Measurements from ENCODE around the gene TMEM43. TPM values are rescaled to one million over a fixed set of nuclear protein-coding genes. Genes with fewer than 3 reads are reported as not detected.

TMEM43 gene
- total RNA-seq, 1 donor from 2014 or later, result 166 TPM

DNA sequence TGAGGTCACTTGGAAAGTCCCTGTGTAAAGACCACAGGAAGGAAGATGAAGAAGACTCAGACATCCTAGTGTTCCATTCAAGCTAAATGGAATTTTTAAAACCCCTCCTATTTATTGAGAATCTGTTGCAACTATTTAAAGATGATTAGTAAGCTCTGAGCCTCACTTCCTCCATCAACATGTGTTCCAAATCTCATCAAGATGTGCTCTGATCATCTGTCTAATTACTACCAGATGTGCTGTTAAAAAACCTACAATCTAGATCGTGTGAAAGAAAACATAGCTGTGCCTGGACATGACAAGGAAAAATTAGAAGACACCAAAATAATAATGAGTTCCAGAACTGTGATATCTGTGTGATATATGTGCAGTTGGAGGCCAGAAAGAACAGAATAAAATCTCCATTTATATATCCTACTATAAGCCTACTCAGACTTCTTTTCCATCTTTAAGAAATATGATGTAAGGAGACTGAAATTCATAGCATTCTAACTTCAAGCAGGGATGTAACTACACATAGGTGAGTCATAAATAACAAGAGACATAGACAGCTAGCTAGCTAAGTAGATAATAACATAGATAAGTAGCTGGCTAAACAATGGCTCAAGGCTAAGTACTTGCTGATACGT, 45.8 kb downstream of the TMEM43 start:
- DNase-seq (ENCODE audit: low spot score in 2 of 2), result no peak
- Histone ChIP-seq H3K9me3 (no peaks in the 10 kb centered on the region), H3K36me3 (peaks cover 64 to 76% of the 10 kb centered on the region in 2 donors), H3K4me1 (peaks cover 0 to 3% of the 10 kb centered on the region in 2 donors), H3K4me3 (no peak overlapping the region), H3K27ac (no peak overlapping the region), H3K27me3 (no peaks in the 10 kb centered on the region)
- intact Hi-C loops (cut with DNase I), result no loop called here
- TF ChIP-seq CTCF (IDR thresholded peaks at IDR 0.05), result no peak

DNA sequence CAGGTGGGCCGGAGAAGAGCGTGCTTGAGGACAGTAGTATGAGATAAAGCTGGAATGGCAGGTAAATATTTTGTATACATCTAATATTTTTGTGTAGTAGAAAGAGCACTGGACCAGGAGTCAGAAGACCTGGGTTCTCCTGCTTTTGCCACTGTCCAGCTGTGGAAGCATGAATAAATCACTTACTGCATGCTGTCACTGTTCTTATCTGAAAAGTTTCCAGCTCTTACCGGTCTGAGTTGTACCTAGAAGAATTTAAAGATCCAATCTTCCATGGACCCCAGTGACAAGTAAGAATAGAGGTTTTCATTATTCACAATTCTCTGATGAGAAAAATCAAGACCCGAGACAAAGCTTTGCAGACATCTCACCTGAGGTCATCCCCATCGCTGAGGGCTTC, 47.6 kb downstream of the TMEM43 start:
- H3K4me3 ChIP-seq, result no peak overlapping the region
- TF ChIP-seq CTCF (IDR thresholded peaks at IDR 0.05), result no peak
- intact Hi-C loops (cut with DNase I), result no loop called here
- no peak for DNase-seq (ENCODE audit: low spot score in 2 of 2)
- peaks cover 0 to 19% of the 10 kb centered on the region in 2 donors for H3K4me1 ChIP-seq
- H3K36me3 ChIP-seq, result peaks cover 46 to 57% of the 10 kb centered on the region in 2 donors
- no peak overlapping the region for H3K27ac ChIP-seq
- H3K9me3 ChIP-seq, result no peaks in the 10 kb centered on the region
- H3K27me3 ChIP-seq, result no peaks in the 10 kb centered on the region

DNA sequence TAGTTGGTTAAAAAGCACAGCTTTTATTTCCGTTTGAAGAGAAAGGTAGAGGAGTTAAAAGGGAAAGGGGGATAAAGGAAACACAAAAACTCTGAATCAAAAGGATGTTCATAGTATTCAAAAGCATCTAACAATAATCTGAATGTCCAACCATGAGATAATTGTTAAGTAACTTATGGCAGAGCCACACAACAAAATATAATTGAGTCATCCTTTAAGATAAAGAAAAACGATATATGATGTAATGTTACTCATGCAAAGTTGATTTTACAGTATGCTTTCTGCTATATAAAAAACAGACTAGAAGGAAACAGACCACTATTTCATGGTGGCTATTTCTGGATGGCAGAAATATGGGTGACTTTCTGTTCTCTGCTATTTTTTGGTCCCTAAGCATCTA, 49.6 kb downstream of the TMEM43 start:
- H3K27ac ChIP-seq, result no peak overlapping the region
- H3K36me3 ChIP-seq, result peaks cover 30 to 37% of the 10 kb centered on the region in 2 donors
- intact Hi-C loops (cut with DNase I), result no loop called here
- H3K4me1 ChIP-seq, result peaks cover 0 to 27% of the 10 kb centered on the region in 2 donors
- H3K4me3 ChIP-seq, result no peak overlapping the region
- H3K9me3 ChIP-seq, result no peaks in the 10 kb centered on the region
- no peak for TF ChIP-seq CTCF (IDR thresholded peaks at IDR 0.05)
- no peak for DNase-seq (ENCODE audit: low spot score in 2 of 2)
- H3K27me3 ChIP-seq, result no peaks in the 10 kb centered on the region

DNA sequence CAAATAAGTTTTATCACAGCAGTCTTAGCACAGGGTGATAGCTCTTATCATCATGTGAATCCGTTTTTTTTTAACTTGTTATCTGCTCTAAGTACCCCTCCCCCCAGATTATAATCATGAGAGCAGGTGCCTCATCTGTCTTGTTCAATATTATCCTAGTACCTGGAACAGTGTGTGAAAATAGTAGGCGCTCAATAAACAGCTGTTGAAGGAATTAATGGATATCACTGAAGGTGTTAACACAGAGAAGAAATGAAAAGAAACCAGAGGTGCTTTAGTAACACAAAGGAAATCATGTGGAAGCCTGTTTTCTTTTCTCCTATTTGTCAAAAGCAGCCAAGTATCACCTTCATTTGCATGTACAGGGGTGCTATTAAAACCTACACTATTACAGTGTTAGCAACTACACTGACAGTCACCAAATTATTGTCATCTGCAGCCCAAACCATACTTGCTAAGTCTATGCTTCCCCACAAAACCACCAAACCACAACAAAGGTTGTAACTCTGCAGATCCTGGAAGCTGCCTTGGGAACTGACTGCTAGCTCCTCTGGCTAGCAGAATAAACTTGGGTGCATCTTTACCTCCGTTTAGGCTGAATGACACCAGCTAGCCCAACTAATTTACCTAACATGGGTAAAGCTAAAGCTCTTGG, 50.7 kb downstream of the TMEM43 start:
- Histone ChIP-seq H3K4me3 (no peak overlapping the region), H3K9me3 (no peaks in the 10 kb centered on the region), H3K27ac (no peak overlapping the region), H3K4me1 (peaks cover 0 to 31% of the 10 kb centered on the region in 2 donors), H3K27me3 (no peaks in the 10 kb centered on the region), H3K36me3 (peaks cover 20 to 27% of the 10 kb centered on the region in 2 donors)
- intact Hi-C loops (cut with DNase I), result loop anchor here (5.0 kb wide), 1 partner anchor 1032 kb away; the partner anchor contains the start of gene CAPN7
- no peak for DNase-seq (ENCODE audit: low spot score in 2 of 2)
- no peak for TF ChIP-seq CTCF (IDR thresholded peaks at IDR 0.05)

GRCh38 chr3:14177580-14178246, 52.9 kb downstream of the TMEM43 start:
- no peak for TF ChIP-seq CTCF (IDR thresholded peaks at IDR 0.05)
- Histone ChIP-seq H3K27ac (peak overlapping the region; percentile 91 to 99), H3K27me3 (no peaks in the 10 kb centered on the region), H3K36me3 (peaks cover 5 to 22% of the 10 kb centered on the region in 2 donors), H3K4me3 (peak overlapping the region; percentile 69 to 71), H3K4me1 (peaks cover 0 to 31% of the 10 kb centered on the region in 2 donors), H3K9me3 (no peaks in the 10 kb centered on the region)
- DNase-seq (ENCODE audit: low spot score in 2 of 2), result no peak
- intact Hi-C loops (cut with DNase I), result loop anchor here (1.0 to 5.0 kb wide), 5 partner anchors 33 to 1030 kb away; partner anchors contain the start of genes CAPN7, CCDC174 and TMEM43

All from ascending aorta (tissue), 2 donors.